SU-DHL-6 (cell line): ENCODE data around the gene SENP7.

Experiments used
- H2AFZ ChIP-seq: fragments of 200-600 bp; sonication (generic); 2 replicates; pipeline ENCODE4 v1.6.1; 2014; ENCODE audit warnings: low read depth, mild to moderate bottlenecking, moderate library complexity, mixed read lengths, antibody characterized with exemption, low read length; ENCODE audit not compliant: severe bottlenecking
- H3F3A ChIP-seq: fragments of 200-600 bp; shearing (Covaris generic); 2 replicates; pipeline ENCODE4 v1.6.0; 2016; ENCODE audit warnings: antibody characterized with exemption, mild to moderate bottlenecking; ENCODE audit not compliant: insufficient read depth
- H3K27ac ChIP-seq: fragments of 200-600 bp; sonication (generic); 2 replicates; pipeline ENCODE4 v1.5.1; 2016; ENCODE audit warnings: low read depth, mild to moderate bottlenecking, low read length, moderate library complexity, mixed read lengths
- H3K27me3 ChIP-seq: fragments of 200-600 bp; sonication (generic), shearing (Covaris generic); 2 replicates; pipeline ENCODE4 v1.6.0; 2014; ENCODE audit warnings: mild to moderate bottlenecking, low read length
- H3K36me3 ChIP-seq: fragments of 200-600 bp; sonication (generic); 2 replicates; pipeline ENCODE4 v1.6.1; 2014; ENCODE audit warnings: mild to moderate bottlenecking, low read length, mixed read lengths
- H3K4me2 ChIP-seq: fragments of 300-600, 200-600 bp; shearing (Covaris generic), sonication (generic); 2 replicates; pipeline ENCODE4 v1.6.0; 2014; ENCODE audit warnings: low read length, low read depth, mild to moderate bottlenecking; ENCODE audit not compliant: poor library complexity, severe bottlenecking
- H3K4me3 ChIP-seq: fragments of 200-600 bp; sonication (generic); 2 replicates; pipeline ENCODE4 v1.5.1; 2014; ENCODE audit warnings: antibody characterized with exemption, low read length, mild to moderate bottlenecking, mixed read lengths; ENCODE audit not compliant: insufficient read depth, poor library complexity, severe bottlenecking
- H3K79me2 ChIP-seq: fragments of 200-600 bp; sonication (generic); 2 replicates; pipeline ENCODE4 v1.6.1; 2014; ENCODE audit warnings: mild to moderate bottlenecking, low read length, moderate library complexity; ENCODE audit not compliant: insufficient read depth
- H3K9ac ChIP-seq: fragments of 200-600 bp; sonication (generic); 2 replicates; pipeline ENCODE4 v1.7.0; 2014; ENCODE audit warnings: mild to moderate bottlenecking, low read length
- H3K9me2 ChIP-seq: fragments of 200-600 bp; sonication (generic); replicated peaks from 2 replicates; pipeline ENCODE4 v1.6.1; 2014; ENCODE audit warnings: low read length; ENCODE audit not compliant: insufficient read depth
- H3K9me3 ChIP-seq: fragments of 200-600 bp; sonication (generic); 2 replicates; pipeline ENCODE4 v1.6.1; 2014; ENCODE audit warnings: low read length, mixed read lengths; ENCODE audit not compliant: insufficient read depth
- H4K20me1 ChIP-seq: fragments of 200-600 bp; sonication (generic); 2 replicates; pipeline ENCODE4 v1.6.1; 2014; ENCODE audit warnings: low read depth, mild to moderate bottlenecking, antibody characterized with exemption, low read length, moderate library complexity, mixed read lengths
- CTCF ChIP-seq: fragments of 200-600 bp; sonication (generic); IDR thresholded peaks from one replicate; pipeline ENCODE4 v1.5.1; 2017; ENCODE audit warnings: antibody characterized with exemption, mild to moderate bottlenecking, low read length, moderate library complexity; ENCODE audit not compliant: insufficient read depth, poor library complexity, severe bottlenecking
- EZH2phosphoT487 ChIP-seq: fragments of 200-600 bp; sonication (generic), shearing (Covaris generic); conservative IDR thresholded peaks from 2 replicates; pipeline ENCODE4 v1.6.1; 2018; ENCODE audit warnings: mild to moderate bottlenecking, antibody characterized with exemption, low read length, moderate library complexity, mixed read lengths

The SENP7 gene

DNA sequence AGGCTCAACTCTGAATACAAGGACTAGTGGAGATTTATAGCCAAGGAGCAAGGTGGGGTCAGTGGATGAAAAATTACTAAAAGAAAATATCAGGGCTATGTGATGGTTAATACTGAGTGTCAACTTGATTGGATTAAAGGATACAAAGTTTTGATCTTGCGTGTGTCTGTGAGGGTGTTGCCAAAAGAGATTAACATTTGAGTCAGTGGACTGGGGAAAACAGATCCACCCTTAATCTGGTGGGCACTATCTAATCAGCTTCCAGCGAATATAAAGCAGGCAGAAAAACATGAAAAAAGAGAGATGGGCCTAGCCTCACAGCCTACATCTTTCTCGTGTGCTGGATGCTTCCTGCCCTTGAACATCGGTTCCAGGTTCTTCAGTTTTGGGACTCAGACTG, 14.4 kb upstream of the SENP7 start:
- H3F3A ChIP-seq = no peaks in the 10 kb centered on the region
- no peaks in the 10 kb centered on the region for H3K9me2 ChIP-seq
- H3K79me2 ChIP-seq = no peaks in the 10 kb centered on the region
- H3K27ac ChIP-seq = no peak overlapping the region
- H3K4me3 ChIP-seq = no peak overlapping the region
- H2AFZ ChIP-seq = no peak overlapping the region
- no peak overlapping the region for H3K9ac ChIP-seq
- H3K4me2 ChIP-seq = no peak overlapping the region
- no peaks in the 10 kb centered on the region for H3K36me3 ChIP-seq
- TF ChIP-seq CTCF (no peak), EZH2phosphoT487 (no peak)
- no peaks in the 10 kb centered on the region for H3K9me3 ChIP-seq
- H3K27me3 ChIP-seq = no peaks in the 10 kb centered on the region
- no peaks in the 10 kb centered on the region for H4K20me1 ChIP-seq

GRCh38 chr3:101521211-101521701, 8.2 kb upstream of the SENP7 start:
- H2AFZ ChIP-seq = no peak overlapping the region
- H3K36me3 ChIP-seq = no peaks in the 10 kb centered on the region
- H3K27ac ChIP-seq = no peak overlapping the region
- no peak overlapping the region for H3K4me3 ChIP-seq
- no peaks in the 10 kb centered on the region for H3K79me2 ChIP-seq
- no peaks in the 10 kb centered on the region for H3K9me3 ChIP-seq
- TF ChIP-seq CTCF = no peak
- TF ChIP-seq EZH2phosphoT487 = no peak
- H3F3A ChIP-seq = no peaks in the 10 kb centered on the region
- no peaks in the 10 kb centered on the region for H3K27me3 ChIP-seq
- H3K9ac ChIP-seq = no peak overlapping the region
- no peaks in the 10 kb centered on the region for H3K9me2 ChIP-seq
- no peak overlapping the region for H3K4me2 ChIP-seq
- H4K20me1 ChIP-seq = no peaks in the 10 kb centered on the region

- Histone ChIP-seq H3K9ac (no peak overlapping the region), H3K79me2 (no peaks in the 10 kb centered on the region), H3K9me3 (no peaks in the 10 kb centered on the region), H4K20me1 (no peaks in the 10 kb centered on the region), H2AFZ (no peak overlapping the region), H3K27me3 (no peaks in the 10 kb centered on the region), H3K27ac (no peak overlapping the region), H3F3A (no peaks in the 10 kb centered on the region), H3K4me3 (no peak overlapping the region), H3K4me2 (no peak overlapping the region), H3K36me3 (no peaks in the 10 kb centered on the region), H3K9me2 (no peaks in the 10 kb centered on the region)
- TF ChIP-seq EZH2phosphoT487 = no peak
- no peak for TF ChIP-seq CTCF
Measured at GRCh38 chr3:101519685-101520365, 6.8 kb upstream of the SENP7 start.
